ENCODE data around the gene FARS2. TPM values are rescaled to one million over a fixed set of nuclear protein-coding genes. Genes with fewer than 3 reads are reported as not detected.
"Not testable (repeated sequence)": the region's sequence is repeated elsewhere in the genome, so short reads cannot be mapped to it uniquely, and the experiment has no call there.

The FARS2 gene
- total and polyA plus RNA-seq, 2 donors (not counting 3 experiments of a cell fraction or from before 2014, with no cell fraction given), result 20.2 to 20.5 TPM

DNA sequence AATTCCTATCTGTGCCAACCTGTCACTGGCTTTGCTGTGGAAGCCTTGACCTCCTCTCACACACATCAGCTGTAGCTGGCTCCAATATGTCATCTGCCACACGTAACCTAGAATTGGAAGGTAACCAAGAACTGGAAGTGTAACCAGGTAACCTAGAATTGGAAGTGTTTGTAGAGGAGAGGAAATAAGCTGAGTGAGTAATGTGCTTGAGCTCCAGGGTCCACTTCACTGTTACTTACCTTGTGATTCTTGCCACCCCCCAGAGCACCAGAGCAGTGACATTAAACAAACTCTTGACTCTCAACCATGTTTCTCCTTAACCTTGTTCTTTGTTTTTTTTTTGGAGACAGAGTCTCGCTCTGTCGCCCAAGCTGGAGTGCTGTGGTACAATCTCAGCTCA lies 394.9 kb downstream of the FARS2 start:
- Histone ChIP-seq H3K4me1 (ENCODE audit: control insufficient read depth, extremely low read depth, insufficient read depth, low read length) (no peaks in the 10 kb centered on the region), H3K4me2 (ENCODE audit: insufficient read depth, low read length) (no peak overlapping the region), H3K9me3 (replicated peaks; ENCODE audit: control insufficient read depth, insufficient read depth, low read length) (no peaks in the 10 kb centered on the region), H4K20me1 (replicated peaks; ENCODE audit: control insufficient read depth, extremely low read depth, insufficient read depth, low read length) (no peaks in the 10 kb centered on the region), H3K27ac (ENCODE audit: insufficient read depth, low read depth, low read length) (no peak overlapping the region), H2AFZ (ENCODE audit: low read depth, low read length) (no peak overlapping the region), H3K9ac (replicated peaks; ENCODE audit: extremely low read depth, insufficient read depth, low read length) (no peak overlapping the region), H3K4me3 (replicated peaks in 1 of 3; ENCODE audit: insufficient read depth in 1 of 3, low read depth in 1 of 3, low read length in 3 of 3) (no peak overlapping the region), H3K36me3 (ENCODE audit: control insufficient read depth in 2 of 2, extremely low read depth in 1 of 2, insufficient read depth in 2 of 2, low read length in 2 of 2) (no peaks in the 10 kb centered on the region), H3K9me1 (replicated peaks; ENCODE audit: control insufficient read depth, extremely low read depth, insufficient read depth, low read length) (no peaks in the 10 kb centered on the region), H3K27me3 (ENCODE audit: control insufficient read depth in 2 of 2, insufficient read depth in 2 of 2, low read length in 2 of 2) (no peaks in the 10 kb centered on the region), H3K79me2 (ENCODE audit: control insufficient read depth, insufficient read depth, low read length) (no peaks in the 10 kb centered on the region)
- intact Hi-C loops (cut with micrococcal nuclease), result no loop called here
- no peak for FAIRE-seq
- CTCF ChIA-PET, result no interaction called here
- POLR2A ChIA-PET, result no interaction called here
- no peak for TF ChIP-seq EZH2 (IDR thresholded peaks at IDR 0.05; ENCODE audit: borderline replicate concordance, low read depth, low read length, severe bottlenecking)
- no peak for TF ChIP-seq CTCF (IDR thresholded peaks at IDR 0.05; ENCODE audit: extremely low read depth in 1 of 2, insufficient read depth in 1 of 2, low read depth in 1 of 2, low read length in 2 of 2)
- no peak for TF ChIP-seq MYC (IDR thresholded peaks at IDR 0.05; ENCODE audit: low read depth, low read length)
- dilution Hi-C loops (cut with MboI; ENCODE audit: extremely low pct_ligation_motif_present, low sequenced_read_pairs), result no loop called here
- BruUV-seq (replicated peaks), result no TSS peak
- no peak for DNase-seq (ENCODE audit: low read depth, low spot score)

DNA sequence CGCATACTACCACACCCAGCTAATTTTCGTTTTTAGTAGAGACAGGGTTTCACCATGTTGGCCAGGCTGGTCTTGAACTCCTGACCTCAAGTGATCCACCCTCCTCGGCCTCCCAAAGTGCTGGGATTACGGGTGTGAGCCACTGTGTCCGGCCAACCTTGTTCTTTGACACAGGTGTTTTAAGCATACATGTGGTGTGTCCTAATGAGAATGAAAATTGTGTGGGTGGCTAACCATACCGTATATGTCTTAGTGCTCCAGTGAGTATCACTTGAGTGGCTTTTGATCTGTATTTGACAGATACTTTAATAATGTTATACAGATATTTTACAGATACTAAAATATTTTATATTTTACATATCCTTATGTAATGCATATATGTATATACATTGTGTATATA lies 395.4 kb downstream of the FARS2 start:
- H4K20me1 ChIP-seq (replicated peaks; ENCODE audit: control insufficient read depth, extremely low read depth, insufficient read depth, low read length); H3K27ac ChIP-seq (ENCODE audit: insufficient read depth, low read depth, low read length); H3K4me3 ChIP-seq (replicated peaks in 1 of 3; ENCODE audit: insufficient read depth in 1 of 3, low read depth in 1 of 3, low read length in 3 of 3); POLR2A ChIA-PET; H3K9ac ChIP-seq (replicated peaks; ENCODE audit: extremely low read depth, insufficient read depth, low read length); H3K36me3 ChIP-seq (ENCODE audit: control insufficient read depth in 2 of 2, extremely low read depth in 1 of 2, insufficient read depth in 2 of 2, low read length in 2 of 2); H3K4me1 ChIP-seq (ENCODE audit: control insufficient read depth, extremely low read depth, insufficient read depth, low read length); H3K79me2 ChIP-seq (ENCODE audit: control insufficient read depth, insufficient read depth, low read length); BruUV-seq (replicated peaks); H3K27me3 ChIP-seq (ENCODE audit: control insufficient read depth in 2 of 2, insufficient read depth in 2 of 2, low read length in 2 of 2); intact Hi-C loops (cut with micrococcal nuclease); H3K4me2 ChIP-seq (ENCODE audit: insufficient read depth, low read length); H2AFZ ChIP-seq (ENCODE audit: low read depth, low read length); CTCF ChIA-PET; DNase-seq (ENCODE audit: low read depth, low spot score); dilution Hi-C loops (cut with MboI; ENCODE audit: extremely low pct_ligation_motif_present, low sequenced_read_pairs); H3K9me3 ChIP-seq (replicated peaks; ENCODE audit: control insufficient read depth, insufficient read depth, low read length); FAIRE-seq; H3K9me1 ChIP-seq (replicated peaks; ENCODE audit: control insufficient read depth, extremely low read depth, insufficient read depth, low read length): not testable (repeated sequence)
